MM.1S (cell line): Measurements from ENCODE around the gene OR4E2.

Experiments used
- DNase-seq: peaks from one replicate; pipeline ENCODE4 v3.0.0-alpha.2; 2015
- H2AFZ ChIP-seq: fragments of 300-600 bp; sonication (generic); 2 replicates; pipeline ENCODE4 v1.6.0; 2016; ENCODE audit warnings: antibody characterized with exemption, low read length
- H3F3A ChIP-seq: fragments of 300-600 bp; sonication (generic); 2 replicates; pipeline ENCODE4 v1.6.1; 2016; ENCODE audit warnings: mild to moderate bottlenecking, antibody characterized with exemption, low read length, moderate library complexity, mixed read lengths; ENCODE audit not compliant: insufficient read depth
- H3K27ac ChIP-seq: fragments of 300-600 bp; sonication (generic); 2 replicates; pipeline ENCODE4 v1.5.1; 2016; ENCODE audit warnings: mild to moderate bottlenecking, low read length
- H3K27me3 ChIP-seq: fragments of 300-600 bp; sonication (generic); replicated peaks from 2 replicates; pipeline ENCODE4 v1.6.0; 2016; ENCODE audit warnings: low read length; ENCODE audit not compliant: insufficient read depth
- H3K36me3 ChIP-seq: fragments of 300-600 bp; sonication (generic); replicated peaks from 2 replicates; pipeline ENCODE4 v1.6.1; 2016; ENCODE audit warnings: mild to moderate bottlenecking, low read length, mixed read lengths; ENCODE audit not compliant: insufficient read depth
- H3K4me1 ChIP-seq: fragments of 300-600 bp; sonication (generic); 2 replicates; pipeline ENCODE4 v1.6.1; 2016; ENCODE audit warnings: low read length, mixed read lengths
- H3K4me2 ChIP-seq: fragments of 300-600 bp; sonication (generic); 2 replicates; pipeline ENCODE4 v1.6.0; 2016; ENCODE audit warnings: low read depth, low read length
- H3K4me3 ChIP-seq: fragments of 300-600 bp; sonication (generic); 2 replicates; pipeline ENCODE4 v1.5.1; 2016; ENCODE audit warnings: low read length, mixed read lengths
- H3K79me2 ChIP-seq: fragments of 300-600 bp; sonication (generic); 2 replicates; pipeline ENCODE4 v1.6.1; 2016; ENCODE audit warnings: mixed run types, low read length, mixed read lengths
- H3K9ac ChIP-seq: fragments of 300-600 bp; sonication (generic); 2 replicates; pipeline ENCODE4 v1.6.1; 2016; ENCODE audit warnings: low read length, mixed read lengths
- H3K9me2 ChIP-seq: fragments of 300-600 bp; sonication (generic); replicated peaks from 2 replicates; pipeline ENCODE4 v1.6.1; 2016; ENCODE audit warnings: mild to moderate bottlenecking, low read length, mixed read lengths; ENCODE audit not compliant: insufficient read depth
- H3K9me3 ChIP-seq: fragments of 300-600 bp; sonication (generic); replicated peaks from 2 replicates; pipeline ENCODE4 v1.6.1; 2016; ENCODE audit warnings: mild to moderate bottlenecking, low read length, mixed read lengths; ENCODE audit not compliant: insufficient read depth
- H4K20me1 ChIP-seq: fragments of 300-600 bp; sonication (generic); 2 replicates; pipeline ENCODE4 v1.6.1; 2016; ENCODE audit warnings: mild to moderate bottlenecking, low read length, moderate library complexity, mixed read lengths; ENCODE audit not compliant: insufficient read depth
- CTCF ChIP-seq: fragments of 300-600 bp; sonication (generic); IDR thresholded peaks from 2 replicates; pipeline ENCODE4 v1.5.1; 2016; ENCODE audit warnings: antibody characterized with exemption, low read length, mixed read lengths
- EZH2 ChIP-seq: fragments of 300-600 bp; sonication (generic); optimal IDR thresholded peaks from 2 replicates; pipeline ENCODE3; 2017; ENCODE audit warnings: low read depth, mild to moderate bottlenecking, antibody characterized with exemption, low read length, mixed read lengths
- EZH2phosphoT487 ChIP-seq: fragments of 300-600 bp; sonication (generic); IDR thresholded peaks from 2 replicates; pipeline ENCODE4 v1.6.1; 2018; ENCODE audit warnings: antibody characterized with exemption, low read length

OR4E2 gene

GRCh38 chr14:21653331-21653885, at the start of gene OR4E2:
OR4E2 (plus strand) TSS chr14:21653835; CDS start chr14:21665083, 11,248 bp downstream.
- H4K20me1 ChIP-seq: no peaks in the 10 kb centered on the region
- DNase-seq: no peak
- no peak within 1 kb of the TSS for H3K9ac ChIP-seq
- no peaks in the 10 kb centered on the region for H3K9me2 ChIP-seq
- TF ChIP-seq CTCF (no peak), EZH2phosphoT487 (no peak), EZH2 (no peak)
- H3K4me1 ChIP-seq: no peaks in the 10 kb centered on the region
- H3K27ac ChIP-seq: no peak within 1 kb of the TSS
- H3K4me3 ChIP-seq: no peak within 1 kb of the TSS
- H3K27me3 ChIP-seq: no peaks in the 10 kb centered on the region
- no peaks in the 10 kb centered on the region for H3K79me2 ChIP-seq
- H2AFZ ChIP-seq: no peak within 1 kb of the TSS
- H3K4me2 ChIP-seq: no peak within 1 kb of the TSS
- H3F3A ChIP-seq: no peaks in the 10 kb centered on the region
- no peaks in the 10 kb centered on the region for H3K9me3 ChIP-seq
- H3K36me3 ChIP-seq: no peaks in the 10 kb centered on the region

- 0 out of 2 replicates have a peak, but pooled peaks cover 7% of the 10 kb centered on the region for H3K4me1 ChIP-seq
- H3K79me2 ChIP-seq: no peaks in the 10 kb centered on the region
- peak overlapping the region; percentile 15; the same call in 1 of the 2 replicates for H3K4me2 ChIP-seq
- H3K4me3 ChIP-seq: no peak overlapping the region
- H3K36me3 ChIP-seq: no peaks in the 10 kb centered on the region
- DNase-seq: peak; percentile 13
- no peak overlapping the region for H3K9ac ChIP-seq
- H3F3A ChIP-seq: no peaks in the 10 kb centered on the region
- H3K27ac ChIP-seq: no peak overlapping the region
- H3K9me3 ChIP-seq: no peaks in the 10 kb centered on the region
- 0 out of 2 replicates have a peak overlapping the region, but pooled peaks have one; percentile 35 for H2AFZ ChIP-seq
- TF ChIP-seq CTCF (peak; percentile 12; the same call in 1 of the 2 replicates), EZH2 (no peak), EZH2phosphoT487 (no peak)
- H3K9me2 ChIP-seq: no peaks in the 10 kb centered on the region
- no peaks in the 10 kb centered on the region for H4K20me1 ChIP-seq
- H3K27me3 ChIP-seq: no peaks in the 10 kb centered on the region
Observed at GRCh38 chr14:21612324-21612723, 41.3 kb upstream of the OR4E2 start.

GRCh38 chr14:21614240-21614639, 39.4 kb upstream of the OR4E2 start:
- no peak overlapping the region for H3K27ac ChIP-seq
- no peaks in the 10 kb centered on the region for H3K79me2 ChIP-seq
- 0 out of 2 replicates have a peak, but pooled peaks cover 7% of the 10 kb centered on the region for H3K4me1 ChIP-seq
- TF ChIP-seq CTCF: no peak
- no peak for TF ChIP-seq EZH2phosphoT487
- TF ChIP-seq EZH2: no peak
- no peak overlapping the region for H3K9ac ChIP-seq
- H3K4me2 ChIP-seq: no peak overlapping the region
- H3K27me3 ChIP-seq: no peaks in the 10 kb centered on the region
- H4K20me1 ChIP-seq: no peaks in the 10 kb centered on the region
- no peaks in the 10 kb centered on the region for H3K9me2 ChIP-seq
- no peak overlapping the region for H3K4me3 ChIP-seq
- no peak for DNase-seq
- no peaks in the 10 kb centered on the region for H3K36me3 ChIP-seq
- no peaks in the 10 kb centered on the region for H3K9me3 ChIP-seq
- H2AFZ ChIP-seq: no peak overlapping the region
- H3F3A ChIP-seq: no peaks in the 10 kb centered on the region
